ENCODE measurements around the gene CCDC74B.
A peak's percentile ranks its signal among the peaks of the same experiment; 100 is the strongest.
"Not testable (repeated sequence)": the region's sequence is repeated elsewhere in the genome, so short reads cannot be mapped to it uniquely, and the experiment has no call there.

Gene CCDC74B

DNA sequence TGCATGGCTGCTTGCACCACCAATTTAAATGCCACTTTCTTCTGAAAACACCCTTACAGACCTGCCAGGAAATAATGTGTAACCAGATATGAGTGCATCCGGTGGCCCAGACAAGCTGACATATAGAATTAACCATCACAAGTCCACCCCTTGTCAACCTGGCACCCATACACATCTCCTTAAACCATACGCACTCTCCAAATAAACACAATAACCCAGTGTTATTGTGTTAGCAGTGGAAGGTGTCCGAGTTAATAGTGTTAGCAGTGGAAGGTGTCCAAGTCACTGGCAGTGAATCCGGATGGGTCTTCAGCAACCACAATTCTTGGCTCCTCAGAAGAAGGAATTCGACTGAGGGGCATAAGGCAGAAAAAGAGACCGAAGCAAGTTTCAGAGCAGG is 3.6 kb upstream of the CCDC74B start:
- H3K9me3 Mint-ChIP-seq; H3K36me3 Mint-ChIP-seq; H3K4me3 Mint-ChIP-seq; ATAC-seq (ENCODE audit: low read depth); H3K4me1 Mint-ChIP-seq; DNase-seq (ENCODE audit: low spot score in 2 of 2); H3K27me3 Mint-ChIP-seq; H3K27ac Mint-ChIP-seq: not testable (repeated sequence)

- peak overlapping the region; percentile 1 for H3K27ac Mint-ChIP-seq
- peak in 1 of 2 donors; percentile 13 for DNase-seq (ENCODE audit: low spot score in 2 of 2)
- H3K4me3 Mint-ChIP-seq = peak overlapping the region; percentile 75
- not testable (repeated sequence) for H3K36me3 Mint-ChIP-seq; ATAC-seq (ENCODE audit: low read depth); H3K9me3 Mint-ChIP-seq; H3K27me3 Mint-ChIP-seq; H3K4me1 Mint-ChIP-seq
Measured at GRCh38 chr2:130143266-130144039, 1.5 kb downstream of the CCDC74B start.

GRCh38 chr2:130142396-130143265 is 2.3 kb downstream of the CCDC74B start:
- ATAC-seq (ENCODE audit: low read depth); H3K27me3 Mint-ChIP-seq; H3K4me1 Mint-ChIP-seq; H3K4me3 Mint-ChIP-seq; H3K36me3 Mint-ChIP-seq; H3K9me3 Mint-ChIP-seq: not testable (repeated sequence)
- peak in 1 of 2 donors; percentile 8 for DNase-seq (ENCODE audit: low spot score in 2 of 2)
- peak overlapping the region; percentile 1 for H3K27ac Mint-ChIP-seq

DNA sequence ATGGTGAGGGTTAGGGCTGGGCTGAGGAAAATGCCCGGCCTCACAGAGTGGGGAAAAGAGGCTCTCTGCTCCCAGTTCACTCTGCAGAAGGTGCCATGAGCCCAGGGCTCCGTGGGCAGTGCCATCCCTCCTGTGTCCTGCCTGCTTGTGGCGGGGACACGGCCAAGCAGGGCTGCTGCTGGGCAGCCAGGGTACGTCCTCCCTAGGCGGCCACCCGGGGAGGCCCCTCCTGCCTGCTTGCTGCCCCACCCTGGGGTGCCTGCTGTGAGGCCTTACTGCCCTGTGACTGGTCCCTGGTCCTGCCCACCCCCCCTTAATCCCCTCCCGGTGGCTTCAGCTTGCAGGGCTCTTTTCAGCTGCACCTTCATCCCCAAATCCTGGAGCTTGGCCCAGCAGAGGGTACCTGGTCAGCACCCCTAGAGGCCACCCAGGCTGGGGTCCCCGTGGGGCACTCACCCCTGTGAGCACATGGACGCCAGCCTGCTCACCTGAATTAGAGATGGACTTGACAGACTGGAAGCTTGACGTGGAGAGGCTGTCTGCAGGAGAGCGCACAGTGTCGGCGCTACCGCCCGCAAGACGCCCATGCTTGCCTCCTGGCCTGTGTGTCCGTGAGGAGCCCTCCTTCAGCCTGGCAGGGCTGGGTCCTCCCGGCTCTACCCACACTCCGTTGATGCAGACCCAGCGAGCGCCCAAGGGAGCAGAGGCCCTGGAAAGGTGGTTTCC is 3.1 kb downstream of the CCDC74B start:
- peak in 1 of 2 donors; percentile 7 for DNase-seq (ENCODE audit: low spot score in 2 of 2)
- not testable (repeated sequence) for H3K4me1 Mint-ChIP-seq; H3K4me3 Mint-ChIP-seq; H3K9me3 Mint-ChIP-seq; H3K27ac Mint-ChIP-seq; ATAC-seq (ENCODE audit: low read depth); H3K27me3 Mint-ChIP-seq; H3K36me3 Mint-ChIP-seq

- H3K36me3 Mint-ChIP-seq; H3K9me3 Mint-ChIP-seq; ATAC-seq (ENCODE audit: low read depth); H3K4me3 Mint-ChIP-seq; H3K27me3 Mint-ChIP-seq; H3K27ac Mint-ChIP-seq; H3K4me1 Mint-ChIP-seq: not testable (repeated sequence)
- DNase-seq (ENCODE audit: low spot score in 2 of 2) = peak in 1 of 2 donors; percentile 8
Measured at GRCh38 chr2:130141002-130141401, 3.9 kb downstream of the CCDC74B start.

DNA sequence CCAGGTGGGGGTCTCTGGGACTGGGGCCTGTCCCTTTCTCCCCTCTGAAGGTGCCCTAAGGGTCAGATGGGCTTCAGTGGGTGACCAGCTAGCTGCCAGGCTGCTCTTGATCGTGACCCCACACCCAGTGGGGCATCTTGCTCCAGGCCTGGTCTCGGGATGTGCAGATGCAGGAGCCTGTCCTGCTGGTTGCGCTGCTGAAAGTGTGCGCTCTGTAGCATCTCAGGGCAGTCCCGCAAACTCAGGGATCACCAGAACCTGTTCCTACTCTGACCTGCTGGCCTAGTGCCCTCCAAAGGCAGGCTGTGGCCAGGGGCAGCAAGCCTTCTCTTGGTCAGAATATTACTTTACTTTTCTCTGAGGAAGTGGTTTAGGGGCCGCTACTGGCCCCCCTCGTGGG is 4.4 kb downstream of the CCDC74B start:
- ATAC-seq (ENCODE audit: low read depth); H3K9me3 Mint-ChIP-seq; H3K36me3 Mint-ChIP-seq; H3K4me1 Mint-ChIP-seq; H3K4me3 Mint-ChIP-seq; H3K27ac Mint-ChIP-seq; H3K27me3 Mint-ChIP-seq: not testable (repeated sequence)
- peak in 1 of 2 donors; percentile 7 for DNase-seq (ENCODE audit: low spot score in 2 of 2)

- H3K4me1 Mint-ChIP-seq; H3K36me3 Mint-ChIP-seq; H3K27ac Mint-ChIP-seq; H3K27me3 Mint-ChIP-seq; H3K9me3 Mint-ChIP-seq; H3K4me3 Mint-ChIP-seq; ATAC-seq (ENCODE audit: low read depth); DNase-seq (ENCODE audit: low spot score in 2 of 2): not testable (repeated sequence)
Measured at GRCh38 chr2:130139331-130140280, 5.3 kb downstream of the CCDC74B start.

DNA sequence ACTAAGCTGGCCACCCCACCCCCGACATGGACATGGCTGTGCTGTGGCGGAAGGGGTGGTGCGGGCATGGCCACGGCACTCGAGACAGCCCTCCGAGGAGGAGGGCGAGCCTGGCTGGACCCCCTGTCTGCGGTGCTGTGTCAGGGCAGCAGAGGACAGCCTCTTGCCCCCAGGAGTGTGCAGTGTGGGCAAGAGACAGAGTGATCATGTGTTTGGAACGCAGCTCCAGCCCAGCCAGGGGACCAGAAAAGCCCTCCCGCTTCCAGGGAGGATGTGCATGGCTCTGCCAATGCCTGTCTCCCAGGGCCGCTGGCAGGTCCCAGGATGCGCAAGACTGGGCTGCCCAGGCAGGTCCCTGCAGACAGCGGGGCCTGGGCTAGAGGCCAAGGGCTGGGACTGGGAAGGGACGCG is 6.1 kb downstream of the CCDC74B start:
- H3K27ac Mint-ChIP-seq; H3K36me3 Mint-ChIP-seq; H3K27me3 Mint-ChIP-seq; ATAC-seq (ENCODE audit: low read depth); H3K9me3 Mint-ChIP-seq; H3K4me1 Mint-ChIP-seq; H3K4me3 Mint-ChIP-seq: not testable (repeated sequence)
- peak in 1 of 2 donors; percentile 8 for DNase-seq (ENCODE audit: low spot score in 2 of 2)

- ATAC-seq (ENCODE audit: low read depth); DNase-seq (ENCODE audit: low spot score in 2 of 2); H3K36me3 Mint-ChIP-seq; H3K4me3 Mint-ChIP-seq; H3K4me1 Mint-ChIP-seq; H3K27me3 Mint-ChIP-seq; H3K9me3 Mint-ChIP-seq; H3K27ac Mint-ChIP-seq: not testable (repeated sequence)
Measured at GRCh38 chr2:130138326-130138725, 6.6 kb downstream of the CCDC74B start.

- not testable (repeated sequence) for H3K9me3 Mint-ChIP-seq; DNase-seq (ENCODE audit: low spot score in 2 of 2); H3K36me3 Mint-ChIP-seq; H3K4me1 Mint-ChIP-seq; H3K4me3 Mint-ChIP-seq; ATAC-seq (ENCODE audit: low read depth); H3K27me3 Mint-ChIP-seq; H3K27ac Mint-ChIP-seq
Measured at GRCh38 chr2:130137118-130137517, 7.8 kb downstream of the CCDC74B start.

GRCh38 chr2:130136546-130136945 is 8.4 kb downstream of the CCDC74B start:
- H3K4me3 Mint-ChIP-seq; H3K27me3 Mint-ChIP-seq; H3K9me3 Mint-ChIP-seq; H3K4me1 Mint-ChIP-seq; H3K27ac Mint-ChIP-seq; H3K36me3 Mint-ChIP-seq; DNase-seq (ENCODE audit: low spot score in 2 of 2); ATAC-seq (ENCODE audit: low read depth): not testable (repeated sequence)

GRCh38 chr2:130135692-130136541 is 9.0 kb downstream of the CCDC74B start:
- H3K4me3 Mint-ChIP-seq = no peak overlapping the region
- H3K27me3 Mint-ChIP-seq = no peaks in the 10 kb centered on the region
- H3K27ac Mint-ChIP-seq = no peak overlapping the region
- DNase-seq (ENCODE audit: low spot score in 2 of 2) = no peak
- no peaks in the 10 kb centered on the region for H3K9me3 Mint-ChIP-seq
- H3K4me1 Mint-ChIP-seq = no peaks in the 10 kb centered on the region
- no peak for ATAC-seq (ENCODE audit: low read depth)
- H3K36me3 Mint-ChIP-seq = no peaks in the 10 kb centered on the region

Data from memory B cell (primary cell).